GM19239 (cell line): ENCODE measurements around the gene BCAR3.
"Not testable (repeated sequence)": the region's sequence is repeated elsewhere in the genome, so short reads cannot be mapped to it uniquely, and the experiment has no call there.

ENCODE experiments used
- DNase-seq: peaks from one replicate; pipeline ENCODE4 v3.0.0; 2011; ENCODE audit warnings: low spot score; ENCODE audit not compliant: insufficient read length
- FAIRE-seq: peaks from 2 replicates; lab custom pipeline; 2011; peaks lifted over from hg19 to GRCh38; lab: Jason Lieb, UNC

The BCAR3 gene

GRCh38 chr1:93672477-93673162 lies 9.0 kb downstream of the BCAR3 start:
- no peak for FAIRE-seq

GRCh38 chr1:93672069-93672468 lies 9.6 kb downstream of the BCAR3 start:
- DNase-seq (no peak), FAIRE-seq (no peak)

More at GRCh38 chr1:93672477-93673162, 9.0 kb downstream of the BCAR3 start:
- no peak for DNase-seq

DNA sequence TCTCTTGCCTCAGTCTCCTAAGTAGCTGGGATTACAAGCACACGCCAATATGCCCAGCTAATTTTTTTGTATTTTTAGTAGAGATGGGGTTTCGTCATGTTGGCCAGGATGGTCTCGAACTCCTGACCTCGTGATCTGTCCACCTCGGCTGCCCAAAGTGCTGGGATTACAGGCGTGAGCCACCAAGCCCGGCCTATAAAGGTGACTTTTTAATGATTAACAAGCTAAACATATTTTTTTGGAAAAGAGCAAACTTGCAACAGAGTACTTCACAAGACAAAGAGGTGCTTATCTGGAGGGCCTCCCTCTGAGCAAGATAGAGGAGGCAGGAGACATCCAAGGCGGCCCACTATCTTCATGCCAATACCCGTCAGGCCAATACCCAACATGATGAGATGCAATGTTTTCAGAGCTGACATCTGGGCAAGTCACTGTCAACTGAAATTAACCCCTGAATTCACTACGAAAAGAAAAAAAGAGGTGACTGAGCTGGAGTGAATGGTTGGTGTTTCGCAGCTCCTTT lies 10.5 kb downstream of the BCAR3 start:
- DNase-seq (no peak), FAIRE-seq (no peak)

DNA sequence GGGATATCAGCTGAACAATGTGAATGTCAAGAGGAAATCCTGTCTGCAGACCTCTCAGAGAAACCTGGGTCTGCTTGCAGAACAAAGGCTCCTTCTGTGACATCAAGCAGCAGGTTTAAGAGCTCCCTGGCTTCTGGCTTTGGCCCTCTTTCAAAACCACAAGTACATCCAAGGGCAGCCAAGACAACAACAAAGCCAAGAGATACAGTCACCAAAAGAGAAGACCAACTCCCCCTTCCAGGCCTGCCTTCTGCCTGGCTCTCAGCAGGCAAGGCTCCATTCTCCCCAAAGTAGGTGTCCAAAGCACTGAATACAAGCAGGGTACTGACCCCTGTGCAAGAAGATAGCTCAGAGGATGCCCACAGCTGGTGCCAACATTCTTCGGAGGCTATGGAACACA lies 11.5 kb downstream of the BCAR3 start:
- DNase-seq (no peak), FAIRE-seq (no peak)

DNA sequence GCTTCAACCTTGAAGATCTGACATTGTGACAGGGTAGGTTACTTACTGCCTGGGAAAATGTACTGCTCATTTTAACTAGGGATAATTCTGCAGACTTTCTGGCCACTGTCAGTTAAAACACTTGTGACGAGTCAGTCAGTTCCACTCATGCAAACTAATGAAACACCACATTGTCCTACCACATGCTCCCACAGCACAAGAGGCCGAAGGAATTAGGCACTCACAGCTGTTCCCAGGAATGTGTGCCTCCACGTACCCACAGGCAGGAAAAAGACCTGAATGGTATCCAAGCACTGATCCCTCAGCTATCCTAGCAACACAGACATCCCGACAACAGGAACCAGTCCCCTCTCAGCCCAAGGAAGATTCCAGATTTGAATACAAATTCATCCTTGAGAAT lies 12.3 kb downstream of the BCAR3 start:
- no peak for DNase-seq
- no peak for FAIRE-seq

DNA sequence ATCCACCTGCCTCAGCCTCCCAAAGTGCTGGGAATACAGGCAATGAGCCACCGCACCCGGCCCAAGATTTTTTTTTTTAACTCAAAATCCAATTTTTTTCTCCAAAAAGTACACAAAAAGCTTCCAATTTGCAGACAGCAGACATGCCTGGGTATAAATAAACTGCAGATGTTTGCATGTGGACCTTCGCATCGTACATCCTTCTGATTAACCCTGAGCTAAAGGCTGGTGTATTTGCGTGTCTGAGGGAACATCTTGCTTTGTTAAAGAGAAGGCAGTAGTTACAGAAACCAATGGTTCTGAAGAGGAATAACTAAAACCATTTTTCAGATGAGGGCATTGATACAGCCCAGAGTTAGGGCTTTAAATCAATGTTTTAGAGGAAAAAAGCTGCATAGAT lies 12.7 kb downstream of the BCAR3 start:
- FAIRE-seq = no peak
- DNase-seq = no peak

DNA sequence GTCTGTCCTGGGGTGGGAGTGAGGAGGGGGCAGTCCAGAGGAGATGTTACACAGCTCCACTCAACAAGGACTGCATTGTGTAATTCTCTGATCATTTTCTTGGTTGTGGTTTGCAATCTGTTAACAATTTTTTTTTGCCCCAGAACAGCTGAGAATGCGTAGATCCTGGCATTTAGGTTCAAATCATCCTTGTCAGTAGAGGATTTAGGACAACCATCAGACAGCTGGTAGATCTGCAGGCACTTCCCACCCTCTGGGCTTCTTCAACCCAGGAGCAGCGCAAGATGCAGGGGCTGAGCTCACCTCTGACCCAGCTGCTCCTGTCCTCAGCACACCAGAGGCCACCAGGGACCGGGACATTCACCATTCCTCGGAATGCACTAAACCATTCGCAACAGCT lies 13.5 kb downstream of the BCAR3 start:
- no peak for DNase-seq
- FAIRE-seq = no peak

GRCh38 chr1:93667642-93668041 lies 14.0 kb downstream of the BCAR3 start:
- no peak for FAIRE-seq
- DNase-seq = no peak

GRCh38 chr1:93666613-93667384 lies 14.8 kb downstream of the BCAR3 start:
- DNase-seq = no peak
- no peak for FAIRE-seq

DNA sequence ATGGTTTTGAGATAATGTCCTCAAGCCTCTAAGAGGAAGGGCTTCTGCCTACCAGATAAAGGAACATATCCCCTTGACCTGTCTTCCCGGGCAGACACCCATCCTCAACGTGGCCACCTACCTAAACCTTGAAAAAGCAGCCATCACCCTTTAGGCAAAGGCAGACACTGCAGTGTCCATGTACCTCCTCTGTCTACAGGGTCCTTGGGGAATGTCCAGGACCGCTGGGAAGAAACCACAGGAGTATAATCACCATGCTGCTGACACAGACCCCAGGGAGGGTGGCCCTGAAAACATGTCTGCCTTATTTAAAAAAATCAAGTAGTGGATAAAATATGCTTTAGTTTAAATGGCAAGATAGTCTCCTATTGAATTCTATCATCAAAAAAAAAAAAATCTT lies 16.6 kb downstream of the BCAR3 start:
- no peak for DNase-seq
- FAIRE-seq = no peak

GRCh38 chr1:93663208-93663614 lies 18.4 kb downstream of the BCAR3 start:
- no peak for DNase-seq
- no peak for FAIRE-seq

DNA sequence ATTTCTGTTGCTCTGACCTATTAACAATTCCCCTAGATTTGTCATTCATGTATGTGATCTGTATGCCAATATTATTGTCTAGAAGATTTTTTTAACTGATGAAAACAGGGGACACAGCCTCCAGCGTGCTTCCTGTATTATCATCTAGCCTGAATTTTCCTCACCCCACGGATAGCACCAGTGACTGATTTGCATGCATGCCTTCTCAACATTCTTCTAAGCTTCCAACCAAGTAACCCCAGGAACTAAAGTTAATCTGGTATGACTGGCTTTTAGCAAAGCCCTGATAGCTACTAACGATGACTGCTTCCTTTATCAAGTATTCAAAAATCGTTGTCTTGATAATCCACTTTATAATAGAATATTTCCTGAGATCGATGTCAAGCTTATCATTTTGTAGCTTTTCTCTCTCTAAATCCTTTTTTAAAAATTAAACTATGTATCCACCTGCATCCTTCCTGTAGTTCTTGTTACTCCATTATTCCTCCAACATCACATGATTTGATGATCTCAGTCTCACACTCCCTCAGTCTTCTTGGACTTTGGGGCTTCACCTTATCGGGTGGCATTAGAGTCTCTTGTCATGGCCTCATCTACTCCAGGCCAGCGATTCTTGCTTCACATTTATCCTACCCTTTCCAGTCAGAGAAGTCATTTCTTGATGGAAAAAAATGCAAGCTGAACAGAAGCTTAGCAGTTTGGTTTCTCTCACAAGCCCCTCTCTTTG lies 19.0 kb downstream of the BCAR3 start:
- no peak for FAIRE-seq

GRCh38 chr1:93661829-93662474 lies 19.7 kb downstream of the BCAR3 start:
- FAIRE-seq (no peak), DNase-seq (no peak)

More for the DNA sequence above, 19.0 kb downstream of the BCAR3 start:
- no peak for DNase-seq

DNA sequence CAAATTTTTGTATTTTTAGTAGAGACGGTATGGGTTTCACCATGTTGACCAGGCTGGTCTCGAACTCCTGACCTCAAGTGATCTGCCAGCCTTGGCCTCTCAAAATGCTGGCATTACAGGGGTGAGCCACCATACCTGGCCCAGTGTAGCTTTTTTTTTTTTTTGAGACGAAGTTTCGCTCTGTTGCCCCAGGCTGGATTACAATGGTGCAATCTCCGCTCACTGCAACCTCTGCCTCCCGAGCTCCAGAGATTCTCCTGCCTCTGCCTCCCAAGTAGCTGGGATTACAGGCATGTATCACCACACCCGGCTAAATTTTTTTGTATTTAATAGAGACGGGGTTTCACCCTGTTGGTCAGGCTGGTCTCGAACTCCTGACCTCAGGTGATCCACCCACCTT lies 20.3 kb downstream of the BCAR3 start:
- not testable (repeated sequence) for DNase-seq, FAIRE-seq

DNA sequence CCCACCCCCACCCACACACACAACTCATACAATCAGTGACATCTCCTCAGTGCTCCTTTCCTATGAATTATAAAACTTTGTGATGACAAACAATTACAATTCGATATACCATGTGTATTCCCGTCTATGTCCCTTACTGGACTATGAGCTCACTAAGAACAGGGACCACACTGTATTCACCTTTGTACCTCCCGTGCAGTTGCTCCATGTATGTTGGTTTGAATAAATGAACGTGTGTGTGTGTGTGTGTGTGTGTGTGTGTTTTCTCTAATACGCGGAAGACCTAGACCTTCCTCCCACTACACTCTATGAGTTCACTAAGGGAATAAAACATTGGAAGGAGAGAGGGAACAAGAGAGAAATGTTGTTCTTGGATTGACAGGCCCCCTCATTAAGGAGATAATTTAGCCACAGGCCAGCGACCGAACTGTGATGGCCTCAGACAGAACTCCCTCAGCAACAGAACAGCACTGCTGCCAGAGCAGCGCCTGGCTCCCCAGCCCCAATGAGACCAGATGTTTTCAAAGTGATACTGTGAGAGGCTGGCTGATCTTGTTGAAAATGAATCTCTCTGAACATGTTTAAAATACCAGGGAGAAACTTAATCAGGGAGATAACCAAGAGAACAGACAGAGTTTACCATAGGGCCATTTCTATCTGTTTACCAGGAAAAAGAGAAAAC lies 21.7 kb downstream of the BCAR3 start:
- DNase-seq = no peak
- no peak for FAIRE-seq

DNA sequence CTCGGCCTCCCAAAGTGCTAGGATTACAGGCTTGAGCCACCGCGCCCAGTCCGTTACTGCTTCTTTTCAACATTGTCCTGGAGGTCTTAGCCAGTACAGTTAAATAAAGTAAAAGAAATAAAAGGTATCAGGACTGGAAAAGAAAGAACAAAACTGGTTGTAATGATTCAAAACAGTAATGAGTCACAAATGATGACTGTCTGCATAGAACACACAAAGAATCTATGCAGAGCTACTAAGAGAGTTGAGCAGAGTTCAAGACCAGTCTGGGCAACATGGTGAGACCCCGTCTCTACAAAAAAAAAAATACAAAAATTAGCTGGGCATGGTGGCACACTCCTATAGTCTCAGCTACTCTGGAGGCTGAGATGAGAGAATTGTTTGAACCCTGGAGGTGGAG lies 23.4 kb downstream of the BCAR3 start:
- FAIRE-seq (no peak), DNase-seq (no peak)

DNA sequence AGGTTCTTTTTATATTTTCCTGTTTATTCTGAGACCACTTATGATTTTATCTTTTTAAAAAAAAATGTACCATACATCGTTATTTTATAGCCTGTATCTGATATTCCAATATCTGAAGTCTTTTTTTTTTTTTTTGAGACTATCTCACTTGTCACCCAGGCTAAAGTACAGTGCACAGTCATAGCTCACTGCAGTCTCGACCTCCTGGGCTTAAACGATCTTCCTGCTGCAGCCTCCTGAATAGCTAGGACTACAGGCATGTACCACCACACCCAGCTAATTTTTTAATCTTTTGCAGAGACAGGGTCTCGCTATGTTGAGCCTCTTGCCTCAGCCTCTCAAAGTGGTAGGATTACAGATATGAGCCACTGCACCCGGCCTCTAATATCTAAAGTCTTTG lies 25.1 kb downstream of the BCAR3 start:
- FAIRE-seq (no peak), DNase-seq (no peak)

- DNase-seq (no peak), FAIRE-seq (no peak)
Observed at GRCh38 chr1:93653656-93654055, 28.0 kb downstream of the BCAR3 start.

DNA sequence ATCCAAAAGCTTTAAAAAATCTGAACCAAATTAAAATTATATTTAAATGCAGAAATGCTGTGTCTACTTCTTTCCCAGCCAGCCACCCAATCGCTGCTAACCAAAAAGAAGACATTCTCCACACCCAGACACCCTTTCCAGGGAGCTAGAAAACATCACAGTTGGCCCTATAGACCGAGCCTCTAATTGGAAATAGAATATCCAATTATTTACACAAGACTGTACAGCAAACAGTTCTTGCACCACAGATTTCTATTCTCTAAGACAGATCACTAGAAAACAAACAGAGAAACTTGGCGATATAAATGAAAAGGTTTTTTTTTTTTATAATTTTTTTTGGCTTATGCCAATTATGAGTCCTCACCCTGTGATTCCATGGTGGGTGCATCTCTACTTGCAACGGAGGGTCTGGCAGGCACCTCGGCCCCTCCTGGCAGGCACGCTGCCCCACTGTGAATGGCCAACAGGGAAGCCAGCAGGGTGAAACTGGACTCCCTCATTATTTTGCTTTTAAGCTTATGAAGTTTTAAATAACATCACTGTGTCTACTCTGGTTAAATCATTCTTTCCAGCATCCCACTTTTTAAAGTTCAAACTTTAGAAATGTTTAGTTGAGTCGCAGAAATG lies 29.2 kb downstream of the BCAR3 start:
- no peak for DNase-seq
- FAIRE-seq = no peak
